ENCODE data around the gene CELF3. TPM values are rescaled to one million over a fixed set of nuclear protein-coding genes. Genes with fewer than 3 reads are reported as not detected.
A peak's percentile ranks its signal among the peaks of the same experiment; 100 is the strongest.

Gene CELF3
- total and polyA plus RNA-seq, 9 of the 15 experiments (the other 6 are each of a cell fraction or from before 2014, with no cell fraction given) = not detected

DNA sequence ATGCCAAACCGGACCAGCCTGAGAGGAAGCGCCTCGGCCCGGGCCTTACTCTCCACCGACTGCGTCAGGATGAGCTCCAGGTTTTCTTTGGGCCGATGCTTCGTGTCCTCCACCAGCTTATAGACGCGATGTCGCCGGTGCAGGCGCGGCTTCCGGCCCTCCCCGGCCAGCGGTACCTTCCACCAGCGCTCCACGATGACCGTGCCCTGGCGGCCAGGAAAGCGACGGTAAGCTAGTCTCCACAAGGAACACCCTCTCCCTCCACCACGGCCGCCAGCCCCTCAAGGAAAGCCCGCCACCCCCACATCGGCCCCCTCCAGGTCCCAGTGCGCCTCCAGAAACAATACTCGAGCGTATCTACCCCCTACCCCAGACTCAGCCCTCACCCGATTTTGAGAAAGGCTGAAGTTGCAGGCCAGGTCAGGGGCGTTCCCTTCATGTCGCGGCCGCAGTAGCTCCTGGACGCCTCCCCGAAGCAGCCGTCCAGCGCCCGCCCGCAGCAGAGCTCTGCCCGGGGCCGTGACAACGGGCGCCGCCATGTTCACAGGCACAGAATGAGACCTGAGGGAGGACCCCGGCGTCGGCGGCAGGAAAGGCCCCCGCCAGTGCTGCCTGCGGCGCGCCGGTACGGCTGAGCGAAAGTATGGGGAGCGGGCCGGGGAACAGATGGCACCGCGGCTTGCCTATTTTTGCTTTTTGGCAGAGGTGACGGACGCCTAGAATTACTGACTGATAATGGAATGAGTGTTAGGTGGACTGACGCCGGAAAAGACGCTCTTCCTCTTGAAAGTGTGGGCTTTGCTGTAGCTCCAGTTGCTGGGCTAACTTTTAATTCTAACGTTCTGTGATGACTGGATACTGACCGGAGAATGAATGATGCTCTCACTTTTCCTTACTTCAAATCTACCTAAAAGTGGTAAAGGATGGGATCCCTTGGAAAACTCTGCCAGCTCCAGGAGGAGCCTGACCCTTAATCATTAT is 46.6 kb upstream of the CELF3 start, which contains the start of gene MRPL9 (continued):
- no peak for TF ChIP-seq ZMIZ1 (IDR thresholded peaks at IDR 0.05; ENCODE audit: low read depth in 2 of 2, low read length in 2 of 2)
- TF ChIP-seq RHOXF2B (CRISPR knock-in tag; conservative IDR thresholded peaks at IDR 0.05) = no peak
- no peak for TF ChIP-seq RUNX1 (IDR thresholded peaks at IDR 0.05; ENCODE audit: low read depth)
- no peak for TF ChIP-seq ID3 (CRISPR knock-in tag; IDR thresholded peaks at IDR 0.05)
- peak; percentile 78 for TF ChIP-seq ID3 (tag; IDR thresholded peaks at IDR 0.05)
- TF ChIP-seq KAT7 (CRISPR knock-in tag; IDR thresholded peaks at IDR 0.05; ENCODE audit: borderline replicate concordance) = no peak
- TF ChIP-seq BRCA1 (IDR thresholded peaks at IDR 0.05) = no peak
- TF ChIP-seq BRCA1 (CRISPR knock-in tag; IDR thresholded peaks at IDR 0.05) = no peak
- TF ChIP-seq, protein P1, sequence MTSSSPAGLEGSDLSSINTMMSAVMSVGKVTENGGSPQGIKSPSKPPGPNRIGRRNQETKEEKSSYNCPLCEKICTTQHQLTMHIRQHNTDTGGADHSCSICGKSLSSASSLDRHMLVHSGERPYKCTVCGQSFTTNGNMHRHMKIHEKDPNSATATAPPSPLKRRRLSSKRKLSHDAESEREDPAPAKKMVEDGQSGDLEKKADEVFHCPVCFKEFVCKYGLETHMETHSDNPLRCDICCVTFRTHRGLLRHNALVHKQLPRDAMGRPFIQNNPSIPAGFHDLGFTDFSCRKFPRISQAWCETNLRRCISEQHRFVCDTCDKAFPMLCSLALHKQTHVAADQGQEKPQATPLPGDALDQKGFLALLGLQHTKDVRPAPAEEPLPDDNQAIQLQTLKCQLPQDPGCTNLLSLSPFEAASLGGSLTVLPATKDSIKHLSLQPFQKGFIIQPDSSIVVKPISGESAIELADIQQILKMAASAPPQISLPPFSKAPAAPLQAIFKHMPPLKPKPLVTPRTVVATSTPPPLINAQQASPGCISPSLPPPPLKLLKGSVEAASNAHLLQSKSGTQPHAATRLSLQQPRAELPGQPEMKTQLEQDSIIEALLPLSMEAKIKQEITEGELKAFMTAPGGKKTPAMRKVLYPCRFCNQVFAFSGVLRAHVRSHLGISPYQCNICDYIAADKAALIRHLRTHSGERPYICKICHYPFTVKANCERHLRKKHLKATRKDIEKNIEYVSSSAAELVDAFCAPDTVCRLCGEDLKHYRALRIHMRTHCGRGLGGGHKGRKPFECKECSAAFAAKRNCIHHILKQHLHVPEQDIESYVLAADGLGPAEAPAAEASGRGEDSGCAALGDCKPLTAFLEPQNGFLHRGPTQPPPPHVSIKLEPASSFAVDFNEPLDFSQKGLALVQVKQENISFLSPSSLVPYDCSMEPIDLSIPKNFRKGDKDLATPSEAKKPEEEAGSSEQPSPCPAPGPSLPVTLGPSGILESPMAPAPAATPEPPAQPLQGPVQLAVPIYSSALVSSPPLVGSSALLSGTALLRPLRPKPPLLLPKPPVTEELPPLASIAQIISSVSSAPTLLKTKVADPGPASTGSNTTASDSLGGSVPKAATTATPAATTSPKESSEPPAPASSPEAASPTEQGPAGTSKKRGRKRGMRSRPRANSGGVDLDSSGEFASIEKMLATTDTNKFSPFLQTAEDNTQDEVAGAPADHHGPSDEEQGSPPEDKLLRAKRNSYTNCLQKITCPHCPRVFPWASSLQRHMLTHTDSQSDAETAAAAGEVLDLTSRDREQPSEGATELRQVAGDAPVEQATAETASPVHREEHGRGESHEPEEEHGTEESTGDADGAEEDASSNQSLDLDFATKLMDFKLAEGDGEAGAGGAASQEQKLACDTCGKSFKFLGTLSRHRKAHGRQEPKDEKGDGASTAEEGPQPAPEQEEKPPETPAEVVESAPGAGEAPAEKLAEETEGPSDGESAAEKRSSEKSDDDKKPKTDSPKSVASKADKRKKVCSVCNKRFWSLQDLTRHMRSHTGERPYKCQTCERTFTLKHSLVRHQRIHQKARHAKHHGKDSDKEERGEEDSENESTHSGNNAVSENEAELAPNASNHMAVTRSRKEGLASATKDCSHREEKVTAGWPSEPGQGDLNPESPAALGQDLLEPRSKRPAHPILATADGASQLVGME (CRISPR knock-in tag; IDR thresholded peaks at IDR 0.05) = peak; percentile 43; the same call in 1 of the 2 replicates
- no peak for TF ChIP-seq PTBP1 (IDR thresholded peaks at IDR 0.05; ENCODE audit: low read depth, low read length)
- TF ChIP-seq TGIF2 (CRISPR knock-in tag; IDR thresholded peaks at IDR 0.05) = no peak
- TF ChIP-seq CBX1 (IDR thresholded peaks at IDR 0.05; ENCODE audit: low read depth) = peak; percentile 76; the same call in 1 of the 2 replicates
- TF ChIP-seq CLOCK (CRISPR knock-in tag; IDR thresholded peaks at IDR 0.05; ENCODE audit: borderline replicate concordance) = no peak
- 0 out of 2 replicates have a peak, but pooled peaks have one; percentile 10 for TF ChIP-seq KDM2B (CRISPR knock-in tag; IDR thresholded peaks at IDR 0.05)
